ENCODE data around the gene ATP1A2.

Gene ATP1A2

GRCh38 chr1:160115545-160116282 lies at the start of gene ATP1A2:
Gene ATP1A2, plus strand, starts transcription at chr1:160115759. Its CDS starts 103 bp downstream, at chr1:160115862.
- DNase-seq: peak; percentile 65

GRCh38 chr1:160066829-160067745 lies 48.5 kb upstream of the ATP1A2 start:
- DNase-seq: no peak

GRCh38 chr1:160068225-160068624 lies 47.3 kb upstream of the ATP1A2 start:
- DNase-seq: no peak

GRCh38 chr1:160069460-160070231 lies 45.9 kb upstream of the ATP1A2 start, which contains the start of gene KCNJ10:
Gene KCNJ10, minus strand, starts transcription at chr1:160070160. Its CDS starts 27,628 bp downstream, at chr1:160042532.
- no peak for DNase-seq

DNA sequence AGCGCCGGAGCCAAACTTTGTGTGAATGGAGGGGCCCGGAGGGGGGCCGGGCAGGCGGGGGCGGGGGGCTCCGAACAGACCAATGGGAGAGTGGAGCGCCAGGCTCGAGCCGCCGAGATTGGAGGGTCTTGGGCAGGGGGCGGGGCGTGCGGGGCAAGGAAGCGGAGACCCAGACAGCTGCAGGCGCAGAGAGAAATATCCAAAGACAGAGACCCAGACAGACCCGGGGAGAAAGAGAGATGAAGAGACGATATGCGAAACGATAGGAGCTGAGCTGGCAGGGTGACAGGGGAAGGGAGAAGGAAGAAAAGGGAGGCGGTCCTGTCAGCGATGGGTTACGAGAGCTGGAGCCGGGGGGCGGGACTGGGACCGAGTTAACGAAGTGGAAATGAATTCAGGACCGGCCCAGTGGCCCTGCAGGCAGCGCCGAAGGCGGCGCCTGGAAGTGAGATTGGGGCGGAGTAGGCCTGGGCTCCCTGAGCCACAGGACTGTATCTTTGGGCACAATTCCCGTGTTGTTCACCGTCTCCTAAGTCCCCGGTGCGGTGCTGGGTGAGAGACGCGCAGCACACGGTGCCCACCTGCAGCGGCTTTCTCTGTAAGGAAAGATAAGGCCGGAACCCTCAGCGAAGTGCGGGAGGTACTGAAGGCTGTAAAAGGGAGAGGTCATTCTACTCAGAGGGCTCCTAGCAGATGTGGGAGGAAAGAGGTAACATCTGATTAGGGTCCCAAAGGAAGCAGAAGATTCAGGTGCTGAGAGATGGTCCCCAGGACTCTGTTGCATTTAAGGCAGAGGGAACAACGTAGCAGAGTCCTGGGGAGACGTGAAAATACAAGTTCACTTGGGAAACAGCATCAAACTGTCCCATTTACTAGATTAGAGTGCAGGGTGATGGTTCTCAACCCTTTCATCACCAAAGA lies 45.1 kb upstream of the ATP1A2 start:
- peak; percentile 90 for DNase-seq

GRCh38 chr1:160071289-160071688 lies 44.3 kb upstream of the ATP1A2 start:
- DNase-seq: no peak

- no peak for DNase-seq
These were observed 40.7 kb upstream of the ATP1A2 start for GRCh38 chr1:160074865-160075264.

DNA sequence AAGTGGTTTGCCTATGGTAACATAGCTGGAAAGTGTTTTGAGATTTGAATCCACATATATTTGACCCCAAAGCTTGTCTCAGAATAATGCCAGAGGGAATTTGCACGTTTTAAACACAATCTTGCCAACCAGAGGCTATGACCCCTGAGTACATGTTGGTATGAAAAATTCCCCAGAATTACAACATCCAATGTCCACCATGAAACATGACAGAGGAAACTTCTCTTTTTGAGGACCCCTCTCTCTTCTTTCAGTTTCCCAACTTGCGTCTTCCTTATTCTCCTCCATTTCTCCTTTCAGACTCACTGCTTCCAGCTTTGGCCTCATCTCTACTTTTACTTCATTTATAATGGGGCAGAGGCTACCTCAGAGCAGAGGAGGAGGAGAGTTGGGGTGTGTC lies 39.7 kb upstream of the ATP1A2 start:
- no peak for DNase-seq

GRCh38 chr1:160076295-160076694 lies 39.3 kb upstream of the ATP1A2 start:
- DNase-seq: no peak

- no peak for DNase-seq
These were observed 38.1 kb upstream of the ATP1A2 start for GRCh38 chr1:160077486-160077885.

- DNase-seq: peak; percentile 46
These were observed 36.9 kb upstream of the ATP1A2 start for GRCh38 chr1:160078512-160079195.

DNA sequence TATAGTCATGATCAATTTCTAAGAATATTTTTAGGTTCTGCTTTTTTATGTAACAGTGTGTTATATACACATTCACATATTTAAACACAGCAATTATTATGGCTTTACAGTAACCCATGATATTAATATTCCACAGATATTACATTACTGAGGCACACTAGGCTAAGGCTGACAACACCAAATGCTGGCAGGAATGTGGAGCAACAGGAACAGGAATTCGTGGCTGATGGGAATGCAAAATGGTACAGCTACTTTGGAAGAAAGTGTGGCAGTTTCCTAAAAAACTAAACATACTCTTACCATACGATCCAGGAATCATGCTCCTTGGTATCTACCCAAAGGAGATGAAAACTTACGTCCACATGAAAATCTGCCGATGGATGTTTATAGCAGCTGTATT lies 36.1 kb upstream of the ATP1A2 start:
- no peak for DNase-seq

GRCh38 chr1:160080381-160081100 lies 35.0 kb upstream of the ATP1A2 start:
- DNase-seq: no peak

GRCh38 chr1:160081261-160081936 lies 34.2 kb upstream of the ATP1A2 start, which contains the start of gene KCNJ9:
Gene KCNJ9, plus strand, starts transcription at chr1:160081538. Its CDS starts 2,493 bp downstream, at chr1:160084031.
- DNase-seq: no peak

- DNase-seq: no peak
These were observed 33.1 kb upstream of the ATP1A2 start for GRCh38 chr1:160082487-160082886.

DNA sequence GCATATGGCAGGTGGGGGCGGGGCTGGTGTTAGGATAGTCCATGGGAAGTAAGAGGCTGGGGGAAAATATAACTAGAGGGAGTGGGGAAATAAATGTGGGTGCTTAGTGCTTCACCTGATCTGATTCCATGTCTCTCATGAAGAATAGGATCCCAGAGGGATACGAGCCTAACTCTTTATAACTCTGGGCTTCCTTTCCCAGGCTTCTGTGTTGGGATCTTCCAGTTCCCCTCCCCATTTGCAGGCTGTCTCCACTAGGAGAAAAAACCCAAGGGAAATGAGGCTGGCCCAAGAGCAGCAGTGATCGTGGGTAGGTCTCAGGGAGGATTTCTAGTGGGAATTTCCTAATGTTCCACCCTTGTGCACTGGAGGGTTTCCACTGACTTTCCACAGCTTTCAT lies 32.6 kb upstream of the ATP1A2 start:
- no peak for DNase-seq

GRCh38 chr1:160083968-160084770 lies 31.4 kb upstream of the ATP1A2 start:
- no peak for DNase-seq

DNA sequence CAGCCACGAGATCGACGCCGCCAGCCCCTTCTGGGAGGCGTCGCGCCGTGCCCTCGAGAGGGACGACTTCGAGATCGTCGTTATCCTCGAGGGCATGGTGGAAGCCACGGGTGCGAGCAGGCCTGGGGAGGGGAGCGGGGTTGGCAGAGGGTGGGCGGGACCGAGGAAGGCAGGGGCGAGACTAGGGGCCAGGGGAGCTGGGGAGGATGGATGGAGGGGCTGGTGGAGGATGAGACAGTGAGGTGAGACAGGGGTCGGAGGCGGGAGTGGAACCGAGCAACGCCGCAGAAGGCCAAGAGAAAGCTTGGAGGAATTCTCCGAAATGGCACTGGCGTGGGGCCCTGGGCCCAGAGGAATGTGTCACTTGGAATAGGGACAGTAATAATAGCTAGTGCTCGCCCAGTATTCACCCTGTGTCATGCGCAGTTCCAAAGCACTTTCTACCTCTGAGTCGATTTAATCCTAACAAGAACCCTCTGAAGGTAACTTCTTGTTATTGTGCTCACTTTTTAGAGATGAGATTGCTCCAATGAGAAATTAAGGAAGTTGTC lies 30.7 kb upstream of the ATP1A2 start:
- no peak for DNase-seq

Measured in femur (tissue), 1 donor.